K562 (cell line): ENCODE results near the gene DTHD1. TPM values are rescaled to one million over a fixed set of nuclear protein-coding genes. Genes with fewer than 3 reads are reported as not detected.

Experiments used
- ATAC-seq: fragments of 200-7000 bp; cut with Tn5 transposase; 3 replicates; pipeline ENCODE4 v1.9.1; 2020; ENCODE audit warnings: moderate library complexity
- BruUV-seq: library from RNA; stranded (reverse); fragments of 400-500 nt; replicated peaks from 2 replicates; lab custom pipeline; 2021; lab: Mats Ljungman, UMichigan
- CTCF ChIA-PET: fragments of 300-600 bp; formaldehyde crosslinking; extraction: SDS; loops from one replicate; lab custom pipeline; 2021; ENCODE audit warnings: low intra/inter-chr PET ratio; lab: Yijun Ruan, JAX
- POLR2A ChIA-PET: fragments of 300-600, 350-650 bp; sonication (Branson Sonifier 250); formaldehyde crosslinking; extraction: SDS; loops from one replicate; lab custom pipeline; 2021; ENCODE audit warnings: antibody characterized with exemption, inconsistent platforms; lab: Yijun Ruan, JAX
- DNase-seq, 4 experiments: peaks; one replicate each; pipeline versions ENCODE4 v3.0.0 to v3.0.0-alpha.2; 2011 to 2018; ENCODE audit warnings: low spot score in 3 of 4, mixed read lengths in 3 of 4; ENCODE audit errors: extremely low read depth in 1 of 4
- FAIRE-seq: peaks from 2 replicates; lab custom pipeline; 2011; peaks lifted over from hg19 to GRCh38; lab: Jason Lieb, UNC
- H2AFZ ChIP-seq: 2 replicates; pipeline ENCODE4 v1.6.0; 2011; ENCODE audit warnings: low read depth, low read length, control low read depth, inconsistent platforms
- H3K27ac ChIP-seq: fragments of 200-600 bp; 3 replicates; pipeline ENCODE4 v1.8.0; 2011; ENCODE audit warnings: low read depth, mild to moderate bottlenecking, control low read depth, inconsistent platforms, low read length, moderate library complexity, mixed read lengths; ENCODE audit errors: extremely low read depth
- H3K27me3 ChIP-seq, 2 experiments: fragments of 300-600 bp in 1 of 2; 2 replicates in 1 of 2; 3 replicates in 1 of 2; pipeline versions ENCODE4 v1.6.0 to v1.8.0; 2011; ENCODE audit warnings: inconsistent platforms in 2 of 2, low read length in 2 of 2, mild to moderate bottlenecking in 1 of 2, mixed read lengths in 1 of 2, moderate library complexity in 1 of 2; ENCODE audit not compliant: control insufficient read depth in 2 of 2, insufficient read depth in 2 of 2
- H3K36me3 ChIP-seq: fragments of 300-600 bp; 3 replicates; pipeline ENCODE4 v1.8.0; 2011; ENCODE audit warnings: mild to moderate bottlenecking, low read length, inconsistent platforms; ENCODE audit not compliant: control insufficient read depth, insufficient read depth
- H3K4me1 ChIP-seq, 2 experiments: fragments of 200-600 bp in 1 of 2; replicated peaks in 1 of 2; 2 replicates in 1 of 2; 3 replicates in 1 of 2; pipeline versions ENCODE4 v1.5.1 to v1.8.0; 2011; ENCODE audit warnings: inconsistent platforms in 2 of 2, low read length in 2 of 2, mild to moderate bottlenecking in 1 of 2, mixed read lengths in 1 of 2, moderate library complexity in 1 of 2; ENCODE audit not compliant: control insufficient read depth in 2 of 2, insufficient read depth in 2 of 2
- H3K4me2 ChIP-seq: 2 replicates; pipeline ENCODE4 v1.6.1; 2011; ENCODE audit warnings: low read length, control low read depth, inconsistent platforms, mixed read lengths; ENCODE audit not compliant: insufficient read depth
- H3K4me3 ChIP-seq: fragments of 200-600 bp; sonication (generic), shearing (Covaris generic); 2 replicates; pipeline ENCODE4 v1.5.1; 2016; ENCODE audit warnings: control low read depth, inconsistent platforms
- H3K79me2 ChIP-seq: fragments of 200-600 bp; 3 replicates; pipeline ENCODE4 v1.8.0; 2011; ENCODE audit warnings: low read length, inconsistent platforms; ENCODE audit not compliant: control insufficient read depth, insufficient read depth
- H3K9ac ChIP-seq, 2 experiments: 2 replicates each; pipeline versions ENCODE4 v1.6.0 to v1.6.1; 2011; ENCODE audit warnings: low read depth in 2 of 2, low read length in 2 of 2, control low read depth in 1 of 2, inconsistent platforms in 1 of 2, mild to moderate bottlenecking in 1 of 2, mixed read lengths in 1 of 2; ENCODE audit not compliant: insufficient read depth in 1 of 2
- H3K9me1 ChIP-seq: one replicate; pipeline ENCODE4 v1.6.0; 2011; ENCODE audit warnings: inconsistent platforms, mild to moderate bottlenecking, low read length, moderate library complexity; ENCODE audit not compliant: control insufficient read depth, insufficient read depth
- H3K9me3 ChIP-seq: replicated peaks from 2 replicates; pipeline ENCODE4 v1.5.1; 2011; ENCODE audit warnings: low read depth, low read length, inconsistent platforms; ENCODE audit not compliant: control insufficient read depth, insufficient read depth
- H4K20me1 ChIP-seq: replicated peaks from 2 replicates; pipeline ENCODE4 v1.6.1; 2011; ENCODE audit warnings: low read length, inconsistent platforms, mixed read lengths; ENCODE audit not compliant: control insufficient read depth, insufficient read depth
- AFF1 ChIP-seq, 2 experiments: fragments of 450-650 bp; IDR thresholded peaks; 2 replicates each; pipeline ENCODE4 v1.6.1; 2018; ENCODE audit warnings: mild to moderate bottlenecking in 2 of 2, low read depth in 1 of 2; ENCODE audit not compliant: partially characterized antibody in 2 of 2
- ARNT ChIP-seq, 2 experiments: fragments of 450-650 bp; IDR thresholded peaks; 2 replicates each; pipeline ENCODE4 v1.6.1; 2016; ENCODE audit warnings: mild to moderate bottlenecking in 1 of 2
- EP300 ChIP-seq: IDR thresholded peaks from 2 replicates; pipeline ENCODE4 v1.6.1; 2012; ENCODE audit warnings: low read length, improper control_type of control experiment
- HES1 ChIP-seq: fragments of 450-650 bp; IDR thresholded peaks from 2 replicates; pipeline ENCODE4 v1.6.1; 2016; ENCODE audit warnings: low read depth, mild to moderate bottlenecking, moderate library complexity
- ILF3 ChIP-seq: fragments of 450-650 bp; IDR thresholded peaks from 2 replicates; pipeline ENCODE4 v1.6.1; 2018; ENCODE audit warnings: antibody characterized with exemption, mild to moderate bottlenecking, moderate library complexity, borderline replicate concordance
- MED1 ChIP-seq: sonication (generic); formaldehyde crosslinking; IDR thresholded peaks from 2 replicates; pipeline ENCODE4 v1.8.1; 2023; ENCODE audit warnings: missing genetic modification reagents, borderline replicate concordance
- NFIC ChIP-seq: fragments of 450-650 bp; IDR thresholded peaks from 2 replicates; pipeline ENCODE4 v1.6.1; 2017; ENCODE audit warnings: mild to moderate bottlenecking, inconsistent platforms
- RNF219 ChIP-seq: fragments of 250-450 bp; sonication (Bioruptor Pico); IDR thresholded peaks from 2 replicates; pipeline ENCODE4 v1.5.0; 2022; ENCODE audit warnings: mild to moderate bottlenecking
- SIX5 ChIP-seq, 2 experiments: IDR thresholded peaks; 2 replicates each; pipeline ENCODE4 v1.6.1; 2011; ENCODE audit warnings: low read length in 2 of 2, borderline replicate concordance in 1 of 2, low read depth in 1 of 2, mild to moderate bottlenecking in 1 of 2, moderate library complexity in 1 of 2; ENCODE audit not compliant: insufficient read depth in 1 of 2
- STAT5A ChIP-seq: IDR thresholded peaks from 2 replicates; pipeline ENCODE4 v1.6.1; 2012; ENCODE audit warnings: low read length, inconsistent platforms, borderline replicate concordance
- TAF7 ChIP-seq: fragments of 450-650 bp; IDR thresholded peaks from 2 replicates; pipeline ENCODE4 v1.6.1; 2016; ENCODE audit warnings: missing genetic modification characterization, missing compliant biosample characterization
- ZNF253 ChIP-seq: fragments of 250-450 bp; sonication (Bioruptor Pico); conservative IDR thresholded peaks from 2 replicates; pipeline ENCODE4 v1.6.1; 2021; ENCODE audit warnings: mild to moderate bottlenecking
- ZNF699 ChIP-seq: fragments of 250-450 bp; sonication (Bioruptor Pico); IDR thresholded peaks from 2 replicates; pipeline ENCODE4 v1.8.0; 2021; ENCODE audit warnings: mild to moderate bottlenecking, moderate library complexity; ENCODE audit not compliant: insufficient replicate concordance
- ZNF778 ChIP-seq: fragments of 450-650 bp; formaldehyde crosslinking; IDR thresholded peaks from 2 replicates; pipeline ENCODE4 v1.4.0; 2020; ENCODE audit warnings: mild to moderate bottlenecking, moderate library complexity
- WGBS: fragments of 100-300 bp; shearing (Covaris generic); methylation state at CpG from one replicate; pipeline ENCODE4 v1.1.6; 2016; ENCODE audit warnings: low coverage, mixed read lengths; ENCODE audit not compliant: insufficient coverage; ENCODE audit errors: missing lambda C conversion rate; 5-methylcytosine and 5-hydroxymethylcytosine counted together
- in situ Hi-C: fragments of 300-500 bp; cut with MboI; formaldehyde crosslinking; loops from 4 replicates; pipeline ENCODE4 v1.15.0; 2018; ENCODE audit warnings: inconsistent platforms, mixed read lengths
- intact Hi-C: fragments of 100-400 bp; cut with micrococcal nuclease; formaldehyde crosslinking; loops from 2 replicates; pipeline ENCODE4 v1.14.2; 2022
- polyA plus RNA-seq, 8 experiments: library from polyadenylated mRNA; depleted of rRNA in 4 of 8; stranded (reverse) in 5 of 8; unstranded in 3 of 8; fragments of >200 nt; fragmentation: Nextera tagmentation in 2 of 8; fragmentation: Illumina TruSeq in 1 of 8; extraction: Ambion mirVana in 2 of 8; extraction: Trizol in 1 of 8; gene quantifications; 2 replicates each; pipeline versions ENCODE4 v1.2.1 to v1.2.3, GENCODE V29; 2011 to 2014; ENCODE audit warnings: inconsistent platforms in 1 of 8, missing spikeins in 1 of 8
- total RNA-seq, 7 experiments: library from RNA; depleted of rRNA in 6 of 7; stranded (reverse); fragments of >200 nt in 6 of 7; fragmentation: Illumina TruSeq in 2 of 7; extraction: Trizol in 2 of 7; gene quantifications; 2 replicates each; pipeline versions ENCODE4 v1.2.1 to v1.2.3, GENCODE V29; 2011 to 2021; ENCODE audit warnings: low replicate concordance in 1 of 7

The DTHD1 gene
- total and polyA plus RNA-seq, 9 of the 15 experiments (the other 6 are each of a cell fraction or from before 2014, with no cell fraction given) = not detected

DNA sequence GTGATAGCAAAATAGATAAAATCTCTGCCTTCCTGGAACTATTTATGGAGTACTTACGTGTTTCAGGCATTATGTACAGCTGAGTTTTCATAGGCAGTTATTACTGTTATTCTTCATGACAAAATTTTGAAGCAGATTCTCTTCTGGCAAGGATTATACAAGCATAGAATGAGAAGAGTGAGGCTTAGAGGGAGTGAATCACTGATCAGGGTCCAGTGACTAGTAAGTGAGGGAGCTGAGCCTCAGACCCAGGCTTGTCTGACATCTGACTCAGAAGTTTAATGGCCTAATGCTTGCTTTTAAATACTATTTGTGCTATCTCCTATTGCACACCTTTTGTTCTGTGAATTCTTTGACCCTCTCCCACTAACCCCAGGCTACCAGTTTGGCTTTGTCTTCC is 110.6 kb downstream of the DTHD1 start:
- Histone ChIP-seq H3K4me2 (no peak overlapping the region), H3K27ac (no peak overlapping the region), H4K20me1 (no peaks in the 10 kb centered on the region), H3K9me3 (no peaks in the 10 kb centered on the region), H3K4me1 (no peaks in the 10 kb centered on the region), H3K79me2 (no peaks in the 10 kb centered on the region), H3K4me3 (no peak overlapping the region), H3K9me1 (no peaks in the 10 kb centered on the region), H3K36me3 (no peaks in the 10 kb centered on the region), H2AFZ (no peak overlapping the region), H3K27me3 (no peaks in the 10 kb centered on the region), H3K9ac (no peak overlapping the region)
- CTCF ChIA-PET = no interaction called here
- POLR2A ChIA-PET = no interaction called here
- WGBS = 6% methylated on average over 1 of the region's 1 CpG
- intact Hi-C loops (no loop called here), in situ Hi-C loops (no loop called here)
- FAIRE-seq (no peak), DNase-seq (no peak), ATAC-seq (no peak)
- no TSS peak for BruUV-seq
- TF ChIP-seq ILF3 (no peak), ARNT (IDR thresholded peaks at IDR 0.05) (no peak), HES1 (no peak), ZNF778 (no peak), TAF7 (tag) (no peak), MED1 (CRISPR knock-in tag) (no peak), SIX5 (IDR thresholded peaks at IDR 0.05; ENCODE audit: borderline replicate concordance in 1 of 2, insufficient read depth in 1 of 2, low read depth in 1 of 2, low read length in 2 of 2) (no peak), ZNF699 (CRISPR knock-in tag) (no peak), NFIC (no peak), STAT5A (no peak), EP300 (no peak), RNF219 (CRISPR knock-in tag) (no peak), ZNF253 (CRISPR knock-in tag) (no peak), AFF1 (IDR thresholded peaks at IDR 0.05; ENCODE audit: low read depth in 1 of 2, partially characterized antibody in 2 of 2) (no peak)
